Activated gamma-delta T cell treated with Interleukin-2 at 50 U/mL for 16 hours (primary cell): ENCODE results near the gene TOP2B.

ENCODE experiments used
- DNase-seq: peaks from one replicate; pipeline ENCODE4 v3.0.0-alpha.2; 2020

The TOP2B gene

GRCh38 chr3:25554376-25554775, 110.3 kb downstream of the TOP2B start:
- DNase-seq: no peak

- DNase-seq: no peak
Observed at GRCh38 chr3:25552251-25552650, 112.5 kb downstream of the TOP2B start.

- DNase-seq: no peak
Observed at GRCh38 chr3:25548836-25549235, 115.9 kb downstream of the TOP2B start.

- DNase-seq: no peak
Observed at GRCh38 chr3:25547943-25548674, 116.6 kb downstream of the TOP2B start.
